Ramos (cell line): Measurements from ENCODE around the gene ATAD3A.
"Not testable (repeated sequence)": the region's sequence is repeated elsewhere in the genome, so short reads cannot be mapped to it uniquely, and the experiment has no call there.

Experiments used
- in situ Hi-C: fragments of 300-500 bp; cut with MboI; formaldehyde crosslinking; loops from one replicate; pipeline ENCODE4 v1.14.3; 2022; ENCODE audit warnings: low sequenced_read_pairs; ENCODE audit not compliant: unreplicated experiment

Gene ATAD3A

DNA sequence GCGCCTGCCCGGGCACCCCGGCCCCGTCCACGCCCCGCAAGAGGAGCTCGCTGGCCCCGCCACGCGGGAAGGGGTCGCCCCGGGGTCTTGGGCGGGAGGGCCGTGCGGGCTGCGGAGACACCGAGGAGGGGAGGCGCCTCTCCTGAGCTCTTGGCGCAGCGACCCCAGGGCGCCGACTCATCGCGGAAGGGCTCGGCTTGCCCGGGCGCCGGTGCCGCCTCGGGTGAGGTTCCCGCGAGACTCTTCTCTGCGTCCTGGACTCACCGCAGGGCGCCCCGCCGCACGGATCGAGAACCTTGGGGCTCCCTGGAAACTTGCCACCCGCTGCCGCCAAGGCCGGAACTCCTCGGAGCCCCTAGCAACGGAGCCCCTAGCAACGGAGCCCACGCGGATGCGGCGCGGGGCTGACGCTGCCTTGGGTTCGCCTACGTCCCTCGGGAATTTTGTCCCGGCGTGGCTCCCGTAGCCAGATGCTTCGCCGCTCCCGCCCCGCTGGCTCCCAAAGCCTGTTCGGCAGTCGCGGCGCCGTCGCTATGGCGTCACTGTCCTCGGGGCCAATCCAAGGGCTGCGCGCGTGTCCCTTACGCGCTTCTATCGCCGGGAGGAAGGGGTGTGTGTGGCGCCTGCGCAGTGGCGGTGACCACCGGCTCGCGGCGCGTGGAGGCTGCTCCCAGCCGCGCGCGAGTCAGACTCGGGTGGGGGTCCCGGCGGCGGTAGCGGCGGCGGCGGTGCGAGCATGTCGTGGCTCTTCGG lies at the start of gene ATAD3A:
Gene ATAD3A, plus strand, starts transcription at position 630 of the 753 bp plus-strand sequence. Its CDS starts 107 bp downstream, at position 737.
- in situ Hi-C loops: no loop called here

DNA sequence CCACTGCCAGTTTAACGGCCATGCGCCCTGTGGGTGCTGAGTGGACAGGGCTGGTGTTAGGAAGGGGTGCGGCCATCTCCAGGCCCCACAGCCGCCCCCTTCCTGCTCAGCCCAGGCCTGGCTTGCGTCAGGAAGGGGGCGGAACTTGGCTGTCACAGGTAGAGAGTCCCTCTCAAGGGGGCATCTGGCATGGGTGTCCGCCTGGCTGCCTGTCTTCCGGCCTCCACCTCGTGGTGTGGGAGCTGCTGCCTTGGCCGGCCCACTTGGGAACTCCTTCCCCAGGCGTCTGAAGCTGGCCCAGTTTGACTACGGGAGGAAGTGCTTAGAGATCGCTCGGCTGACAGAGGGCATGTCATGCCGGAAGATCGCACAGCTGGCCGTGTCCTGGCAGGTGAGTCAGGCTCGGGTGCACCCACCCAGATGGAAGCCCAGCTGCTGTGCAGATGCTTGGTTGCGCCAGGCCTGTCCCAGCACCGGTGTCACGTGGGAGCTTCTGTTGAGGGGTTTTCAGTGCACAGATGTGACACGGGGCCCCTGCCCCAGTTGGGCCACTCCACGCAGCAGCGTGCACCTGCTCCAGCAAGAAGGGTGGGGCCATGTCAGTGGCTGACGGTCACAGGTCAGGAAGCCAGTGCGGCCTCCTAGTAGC lies 49.5 kb upstream of the ATAD3A start:
- in situ Hi-C loops: no loop called here

DNA sequence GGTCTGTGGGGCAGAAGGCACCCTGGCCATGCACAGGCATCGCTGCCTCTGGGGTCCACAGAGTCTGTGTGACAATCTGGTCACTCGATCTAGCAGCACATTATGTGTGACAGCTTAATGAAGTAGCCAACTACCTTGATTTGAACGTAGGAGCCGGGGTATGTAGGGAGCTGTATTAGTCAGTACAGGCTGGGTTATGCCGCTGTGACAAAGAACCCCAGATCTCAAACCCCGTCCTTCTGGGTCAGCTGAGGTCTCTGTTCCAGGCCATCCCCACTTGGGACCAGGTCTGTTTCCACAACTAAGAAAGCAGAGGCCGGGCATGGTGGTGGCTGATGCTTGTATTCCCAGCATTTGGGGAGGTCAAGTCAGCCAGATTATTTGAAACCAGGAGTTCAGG lies 48.6 kb upstream of the ATAD3A start:
- in situ Hi-C loops: no loop called here

DNA sequence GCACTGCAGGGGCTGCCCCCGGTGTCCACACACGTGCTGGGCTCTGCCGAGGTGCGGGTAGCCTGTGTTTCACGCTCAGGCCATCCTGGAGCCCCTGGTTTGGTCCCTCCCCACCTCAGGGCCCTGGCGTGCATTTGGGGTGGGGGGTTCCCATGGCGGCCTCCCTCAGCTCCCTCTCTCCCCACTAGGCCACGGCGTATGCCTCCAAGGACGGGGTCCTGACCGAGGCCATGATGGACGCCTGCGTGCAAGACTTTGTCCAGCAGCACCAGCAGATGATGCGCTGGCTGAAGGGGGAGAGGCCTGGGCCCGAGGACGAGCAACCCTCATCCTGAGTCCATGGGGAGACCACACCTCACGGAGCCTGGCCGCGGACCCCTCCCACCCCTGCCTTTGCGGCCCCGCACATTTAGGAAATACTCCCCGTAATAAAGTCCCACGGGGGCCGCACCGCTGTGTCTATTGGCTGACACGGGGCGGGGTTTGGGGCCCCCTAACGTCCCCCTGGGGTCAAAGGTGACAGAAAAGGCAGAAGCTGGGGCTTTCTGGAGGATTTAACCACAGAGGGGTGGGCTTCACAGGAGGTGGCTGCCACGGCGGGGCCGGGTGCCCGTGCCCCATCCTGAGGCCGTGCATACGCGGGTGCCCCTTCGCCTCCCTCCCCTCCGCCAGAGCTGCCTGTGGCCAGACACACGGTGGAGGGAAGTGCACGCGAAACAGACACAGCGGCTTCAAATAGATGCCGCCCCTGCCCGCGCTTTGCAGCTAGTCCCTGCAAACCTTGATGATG lies 43.6 kb upstream of the ATAD3A start:
- in situ Hi-C loops: not testable (repeated sequence)

DNA sequence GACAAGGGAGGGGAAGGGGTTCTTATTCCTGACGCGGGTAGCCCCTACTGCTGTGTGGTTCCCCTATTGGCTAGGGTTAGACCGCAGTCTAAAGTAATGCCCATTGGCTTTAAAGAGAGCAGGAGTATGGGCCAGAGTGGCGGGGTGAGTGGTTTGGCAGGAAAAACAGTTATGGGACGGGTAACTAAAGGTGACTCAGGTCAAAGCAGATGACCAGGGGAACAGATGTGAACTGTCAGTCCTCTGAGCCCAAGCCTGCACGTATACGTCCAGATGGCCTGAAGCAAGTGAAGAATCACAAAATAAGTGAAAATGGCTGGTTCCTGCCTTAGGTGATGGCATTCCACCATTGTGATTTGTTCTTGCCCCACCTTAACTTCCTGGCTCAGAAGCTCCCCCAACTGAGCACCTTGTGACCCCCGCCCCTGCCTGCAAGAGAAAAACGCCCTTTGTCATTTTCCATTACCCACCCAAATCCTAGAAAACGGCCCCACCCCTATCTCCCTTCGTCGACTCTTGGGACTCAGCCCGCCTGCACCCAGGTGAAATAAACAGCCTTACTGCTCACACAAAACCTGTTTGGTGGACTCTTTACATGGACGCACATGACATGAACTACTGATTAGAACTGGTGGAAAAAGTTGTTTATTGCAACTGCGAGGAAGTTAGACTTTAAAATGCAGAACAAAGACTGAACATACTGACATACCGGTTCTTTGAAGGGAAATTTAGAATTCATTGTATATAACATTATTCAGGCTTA lies 41.2 kb upstream of the ATAD3A start:
- in situ Hi-C loops: no loop called here

DNA sequence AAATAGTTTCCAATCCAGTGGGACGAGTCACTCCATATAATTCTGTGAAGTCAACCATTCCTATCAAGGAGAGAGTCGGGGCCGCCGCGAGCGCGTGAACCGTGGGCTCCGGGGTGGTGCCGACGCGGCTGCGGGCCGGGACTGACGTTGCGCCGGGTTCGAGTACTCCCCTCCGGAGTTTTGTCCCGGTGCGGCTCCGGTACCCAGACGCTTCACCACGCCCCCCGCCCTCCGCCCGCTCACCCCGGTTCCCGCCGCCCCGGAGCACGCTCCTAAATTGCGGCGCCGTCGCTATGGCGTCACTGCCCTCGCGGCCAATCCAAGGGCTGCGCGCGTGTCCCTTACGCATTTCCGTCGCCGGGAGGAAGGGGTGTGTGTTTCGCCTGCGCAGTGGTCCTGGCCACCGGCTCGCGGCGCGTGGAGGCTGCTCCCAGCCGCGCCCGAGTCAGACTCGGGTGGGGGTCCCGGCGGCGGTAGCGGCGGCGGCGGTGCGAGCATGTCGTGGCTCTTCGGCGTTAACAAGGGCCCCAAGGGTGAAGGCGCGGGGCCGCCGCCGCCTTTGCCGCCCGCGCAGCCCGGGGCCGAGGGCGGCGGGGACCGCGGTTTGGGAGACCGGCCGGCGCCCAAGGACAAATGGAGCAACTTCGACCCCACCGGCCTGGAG lies 40.4 kb upstream of the ATAD3A start, which contains the start of gene ATAD3B:
Gene ATAD3B, plus strand, starts transcription at position 377 of the 664 bp plus-strand sequence. Its CDS starts 120 bp downstream, at position 497.
- in situ Hi-C loops: no loop called here

DNA sequence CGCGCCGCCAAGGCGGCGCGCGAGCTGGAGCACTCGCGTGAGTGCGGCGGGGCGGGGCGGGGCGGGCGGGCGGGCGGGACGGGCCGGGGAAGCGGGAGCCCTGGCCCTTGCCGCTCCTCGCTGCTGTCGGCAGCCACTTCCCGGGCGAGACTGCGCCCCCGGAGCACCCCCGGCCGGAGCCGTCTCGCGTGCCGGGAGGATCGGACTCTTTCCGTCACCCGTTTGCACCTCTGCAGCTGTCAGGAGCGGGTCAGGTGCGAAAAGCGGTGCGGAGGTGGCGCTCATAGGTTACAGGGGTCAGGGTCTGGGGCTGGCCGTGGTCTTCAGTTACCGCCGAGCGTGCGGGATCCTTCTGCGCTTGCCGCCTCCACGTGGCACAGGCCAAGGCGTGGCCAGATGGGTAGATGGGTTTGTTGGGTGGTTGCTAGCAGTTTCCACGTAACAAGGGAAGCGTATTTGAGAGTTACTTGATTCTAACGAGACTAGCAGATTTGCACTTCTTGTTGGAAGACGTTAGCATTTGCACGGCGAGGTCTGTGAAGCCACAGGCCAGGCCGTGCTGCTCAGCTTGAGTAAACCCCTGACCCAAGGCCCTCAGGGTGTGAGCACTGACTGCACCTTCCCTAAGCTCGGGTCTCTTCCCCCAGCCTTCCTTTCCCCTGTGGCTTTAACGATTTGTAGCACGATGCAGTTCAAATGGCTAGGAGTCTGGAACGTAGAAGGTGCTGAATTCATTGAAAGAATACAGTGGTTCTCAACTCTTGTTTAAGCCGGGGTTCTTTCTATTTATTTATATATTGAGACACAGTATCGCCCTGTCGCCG lies 39.7 kb upstream of the ATAD3A start:
- in situ Hi-C loops: not testable (repeated sequence)

DNA sequence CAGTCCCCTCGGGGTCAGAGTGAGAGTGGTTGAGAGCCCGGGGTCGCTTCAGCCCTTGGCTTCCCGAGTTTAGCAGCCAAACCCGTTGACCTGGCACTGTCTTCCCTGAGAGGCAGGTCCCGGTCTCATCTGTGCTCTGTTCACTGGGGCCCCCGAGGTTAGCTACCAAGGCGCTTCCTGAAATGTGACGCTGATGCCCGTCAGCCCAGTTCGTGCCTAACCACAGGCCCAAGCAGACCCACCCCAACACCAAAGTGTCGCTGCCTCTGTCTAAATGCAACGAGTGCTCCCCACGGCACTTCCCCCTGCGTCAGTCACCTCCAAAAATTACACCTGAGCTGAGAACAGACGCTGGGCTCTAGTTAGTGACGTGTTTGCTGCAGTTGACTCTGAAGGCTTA lies 36.0 kb upstream of the ATAD3A start:
- in situ Hi-C loops: not testable (repeated sequence)

DNA sequence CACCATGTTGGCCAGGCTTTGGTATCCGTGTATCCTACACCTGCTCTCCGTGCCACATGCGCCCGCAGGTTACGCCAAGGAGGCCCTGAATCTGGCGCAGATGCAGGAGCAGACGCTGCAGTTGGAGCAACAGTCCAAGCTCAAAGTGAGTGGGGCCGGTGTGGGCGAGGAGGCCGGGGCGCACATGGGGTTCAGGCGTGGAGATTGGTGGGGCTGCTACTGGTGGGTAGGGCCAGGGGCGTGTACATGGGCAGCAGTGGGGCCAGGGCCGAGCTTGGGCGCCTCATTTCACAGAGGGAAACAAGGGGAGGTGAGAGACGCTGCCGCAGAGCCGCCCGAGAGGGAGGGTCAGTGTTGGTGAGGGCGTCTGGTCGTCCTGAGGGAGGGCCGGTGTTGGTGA lies 34.8 kb upstream of the ATAD3A start:
- in situ Hi-C loops: no loop called here

DNA sequence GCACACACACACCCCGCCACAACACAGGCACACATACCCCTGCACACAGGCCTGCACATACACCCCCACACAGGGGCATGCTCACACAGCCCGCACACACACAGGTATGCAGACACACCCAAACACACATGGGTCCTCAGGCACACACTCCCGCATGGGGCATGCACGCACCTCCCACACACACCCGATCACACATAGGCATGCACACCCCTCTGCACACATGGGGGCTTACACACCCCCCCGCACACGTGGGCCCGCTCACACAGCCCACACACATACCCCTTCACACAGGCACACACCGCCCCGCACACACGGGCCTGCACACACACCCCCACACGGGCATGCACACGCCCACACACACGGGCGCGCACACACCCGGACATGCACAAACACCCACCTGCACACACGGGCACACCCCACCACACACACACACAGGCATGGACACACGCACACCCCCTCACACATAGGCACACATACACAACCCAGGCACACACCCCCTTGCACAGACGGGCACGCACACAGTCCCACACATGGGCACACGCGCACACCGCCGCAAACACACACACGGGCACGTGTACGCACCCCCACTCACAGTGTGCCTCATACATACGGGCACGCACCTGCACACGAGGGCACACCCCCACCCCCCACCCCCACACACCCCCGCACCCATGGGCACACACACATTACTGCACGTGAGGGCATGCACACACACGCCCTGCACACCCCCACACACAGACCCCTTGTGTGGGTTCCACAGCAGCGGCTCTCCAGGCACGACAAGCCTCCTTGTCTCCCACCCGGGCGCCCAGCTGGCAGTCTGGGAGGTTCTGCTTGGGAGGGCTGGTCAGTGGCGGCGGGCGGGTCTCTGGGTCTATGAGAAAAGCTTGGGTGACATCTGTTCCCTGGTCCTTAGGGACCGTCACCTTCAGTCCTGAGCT lies 32.1 kb upstream of the ATAD3A start:
- in situ Hi-C loops: no loop called here

DNA sequence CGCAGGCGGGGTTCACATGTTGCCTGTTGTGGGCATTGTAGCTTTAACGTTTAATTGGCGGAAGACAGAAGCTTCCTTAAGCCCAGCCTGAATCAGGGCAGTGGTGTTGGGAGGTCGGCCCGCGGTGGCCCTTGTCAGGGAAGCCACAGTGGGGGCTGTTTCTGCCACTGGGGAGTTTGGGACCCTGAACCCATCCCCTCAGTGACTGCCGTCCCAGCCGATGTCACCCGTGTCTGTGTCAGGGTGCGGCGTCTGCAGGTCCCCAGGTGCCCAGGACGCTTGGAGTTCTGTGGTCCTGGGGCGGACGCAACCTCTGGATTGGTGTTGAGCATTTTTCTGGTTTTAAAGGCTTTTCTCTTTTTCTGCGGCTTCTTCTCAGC lies 31.5 kb upstream of the ATAD3A start:
- in situ Hi-C loops: not testable (repeated sequence)

DNA sequence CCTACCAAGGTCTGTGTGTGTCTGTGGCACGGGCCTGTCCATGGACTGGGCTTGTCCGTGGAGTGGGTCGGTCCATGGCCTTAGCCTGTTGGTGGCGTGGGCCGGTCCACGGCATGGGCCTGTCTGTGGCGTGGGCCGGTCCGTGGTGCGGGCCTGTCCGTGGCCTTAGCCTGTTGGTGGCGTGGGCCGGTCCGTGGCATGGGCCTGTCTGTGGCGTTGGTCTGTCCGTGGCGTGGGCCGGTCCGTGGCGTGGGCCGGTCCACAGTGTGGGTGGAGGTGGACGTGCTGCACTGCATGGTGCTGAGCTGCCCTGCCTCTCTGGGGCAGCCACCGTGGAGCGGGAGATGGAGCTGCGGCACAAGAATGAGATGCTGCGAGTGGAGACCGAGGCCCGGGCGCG lies 30.2 kb upstream of the ATAD3A start:
- in situ Hi-C loops: not testable (repeated sequence)

DNA sequence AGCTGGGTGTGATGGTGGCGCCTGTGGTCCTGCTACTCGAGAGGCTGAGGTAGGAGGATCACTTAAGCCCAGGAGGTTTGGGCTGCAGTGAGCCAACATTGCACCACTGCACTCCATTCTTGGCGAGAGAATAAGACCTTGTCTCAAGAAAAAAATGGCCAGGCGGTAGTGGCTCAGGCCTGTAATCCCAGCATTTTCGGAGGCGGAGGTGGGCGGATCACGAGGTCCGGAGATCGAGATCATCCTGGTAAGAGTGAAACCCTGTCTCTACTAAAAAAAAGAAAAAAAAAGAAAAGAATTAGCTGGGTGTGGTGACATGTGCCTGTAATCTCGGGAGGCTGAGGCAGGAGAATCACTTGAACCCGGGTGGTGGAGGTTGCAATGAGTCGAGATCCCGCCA lies 29.1 kb upstream of the ATAD3A start:
- in situ Hi-C loops: no loop called here

DNA sequence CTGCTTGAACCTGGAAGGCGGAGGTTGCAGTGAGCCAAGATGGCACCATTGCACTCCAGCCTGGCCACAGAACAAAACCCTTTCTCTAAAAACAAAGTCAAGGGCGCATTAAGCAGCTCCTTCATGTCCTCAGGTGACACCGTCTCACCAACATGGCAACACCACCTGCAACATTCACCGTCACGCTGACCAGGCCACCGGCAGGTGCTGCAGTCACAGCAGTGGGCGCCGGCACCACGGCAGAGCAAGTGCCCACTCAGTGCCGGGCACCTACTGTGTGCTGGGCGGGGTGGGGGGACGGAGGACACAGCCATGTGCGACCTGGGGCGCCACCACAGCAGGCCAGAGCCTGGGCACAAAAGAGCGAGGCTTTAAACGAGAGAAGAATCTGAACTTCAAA lies 28.2 kb upstream of the ATAD3A start:
- in situ Hi-C loops: no loop called here

DNA sequence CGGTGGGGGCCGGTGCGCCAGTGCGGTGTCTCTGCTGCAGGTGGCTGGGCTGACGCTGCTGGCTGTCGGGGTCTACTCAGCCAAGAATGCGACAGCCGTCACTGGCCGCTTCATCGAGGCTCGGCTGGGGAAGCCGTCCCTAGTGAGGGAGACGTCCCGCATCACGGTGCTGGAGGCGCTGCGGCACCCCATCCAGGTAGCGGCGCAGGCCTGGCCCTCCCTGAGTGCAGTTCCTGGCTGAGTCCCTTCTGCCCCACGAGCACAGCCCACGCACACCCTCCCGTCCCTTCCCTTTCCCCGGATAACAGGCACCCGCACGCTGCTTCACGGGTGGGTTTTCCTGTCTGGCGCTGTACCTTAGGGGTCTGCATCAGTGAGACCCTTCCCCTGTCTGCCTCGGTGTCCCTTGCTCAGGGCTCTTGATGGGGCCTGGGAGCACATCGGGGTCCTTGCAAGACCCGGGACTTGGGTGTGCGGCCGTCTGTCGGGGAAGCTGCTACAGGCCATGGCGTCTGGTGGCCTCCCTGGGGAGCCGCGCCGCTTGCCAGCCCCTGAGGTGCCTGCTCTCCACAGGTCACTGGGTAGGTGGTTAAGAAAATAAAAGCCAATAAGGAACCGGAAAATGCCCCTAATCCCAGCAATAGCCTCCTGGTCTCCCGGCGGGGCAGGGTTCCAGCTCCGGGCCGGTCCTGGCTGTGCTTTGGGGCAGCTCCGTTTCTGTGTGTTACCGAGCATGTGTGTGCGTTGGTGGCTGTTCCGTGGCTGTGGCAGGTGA lies 26.8 kb upstream of the ATAD3A start:
- in situ Hi-C loops: not testable (repeated sequence)

DNA sequence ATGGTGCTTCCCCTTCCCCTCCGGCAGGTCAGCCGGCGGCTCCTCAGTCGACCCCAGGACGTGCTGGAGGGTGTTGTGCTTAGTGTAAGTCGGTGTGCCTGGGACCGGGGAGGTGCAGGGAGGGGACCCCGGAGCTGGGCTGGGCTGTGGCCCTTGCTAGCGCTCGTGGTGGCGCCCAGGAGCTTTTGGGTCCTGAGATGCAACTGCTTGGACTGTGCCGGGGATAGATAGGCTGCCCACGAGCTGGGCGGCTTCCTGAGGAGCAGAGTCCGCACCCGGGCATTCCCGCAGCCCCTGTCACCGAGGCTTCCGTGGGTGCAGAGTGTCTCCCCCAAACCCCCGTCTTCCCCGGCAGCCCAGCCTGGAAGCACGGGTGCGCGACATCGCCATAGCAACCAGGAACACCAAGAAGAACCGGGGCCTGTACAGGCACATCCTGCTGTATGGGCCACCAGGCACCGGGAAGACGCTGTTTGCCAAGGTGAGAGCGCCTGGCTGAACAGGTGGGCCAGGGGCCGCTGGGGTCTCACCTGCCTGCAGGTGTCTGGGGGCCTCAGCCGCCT lies 26.1 kb upstream of the ATAD3A start:
- in situ Hi-C loops: not testable (repeated sequence)

DNA sequence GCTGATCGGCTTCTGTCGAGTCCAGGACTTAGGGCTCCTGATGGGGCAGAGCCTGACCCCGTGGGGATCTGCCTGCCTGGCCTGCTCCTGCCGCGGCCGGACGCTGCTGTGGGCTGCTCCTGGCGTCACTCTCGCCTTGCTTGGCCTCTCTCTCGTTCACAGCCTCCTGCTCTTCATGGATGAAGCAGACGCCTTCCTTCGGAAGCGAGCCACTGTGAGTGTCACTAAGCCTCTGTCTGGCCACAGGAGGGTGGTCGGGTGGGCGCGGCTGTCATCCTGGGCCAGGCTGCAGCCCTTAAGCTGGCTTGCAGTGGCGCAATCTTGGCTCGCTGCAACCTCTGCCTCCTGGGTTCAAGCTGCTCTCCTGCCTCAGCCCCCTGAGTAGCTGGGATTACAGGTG lies 24.3 kb upstream of the ATAD3A start:
- in situ Hi-C loops: no loop called here
